NCI-H1417 treated with DMSO at 0.1 percent for 48 hours (cell line): Measurements from ENCODE around the gene PPT2.

Experiments used
- DNase-seq: peaks from one replicate; lab custom pipeline; 2025; lab: John Stamatoyannopoulos, UW

The PPT2 gene, protein sequence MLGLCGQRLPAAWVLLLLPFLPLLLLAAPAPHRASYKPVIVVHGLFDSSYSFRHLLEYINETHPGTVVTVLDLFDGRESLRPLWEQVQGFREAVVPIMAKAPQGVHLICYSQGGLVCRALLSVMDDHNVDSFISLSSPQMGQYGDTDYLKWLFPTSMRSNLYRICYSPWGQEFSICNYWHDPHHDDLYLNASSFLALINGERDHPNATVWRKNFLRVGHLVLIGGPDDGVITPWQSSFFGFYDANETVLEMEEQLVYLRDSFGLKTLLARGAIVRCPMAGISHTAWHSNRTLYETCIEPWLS

DNA sequence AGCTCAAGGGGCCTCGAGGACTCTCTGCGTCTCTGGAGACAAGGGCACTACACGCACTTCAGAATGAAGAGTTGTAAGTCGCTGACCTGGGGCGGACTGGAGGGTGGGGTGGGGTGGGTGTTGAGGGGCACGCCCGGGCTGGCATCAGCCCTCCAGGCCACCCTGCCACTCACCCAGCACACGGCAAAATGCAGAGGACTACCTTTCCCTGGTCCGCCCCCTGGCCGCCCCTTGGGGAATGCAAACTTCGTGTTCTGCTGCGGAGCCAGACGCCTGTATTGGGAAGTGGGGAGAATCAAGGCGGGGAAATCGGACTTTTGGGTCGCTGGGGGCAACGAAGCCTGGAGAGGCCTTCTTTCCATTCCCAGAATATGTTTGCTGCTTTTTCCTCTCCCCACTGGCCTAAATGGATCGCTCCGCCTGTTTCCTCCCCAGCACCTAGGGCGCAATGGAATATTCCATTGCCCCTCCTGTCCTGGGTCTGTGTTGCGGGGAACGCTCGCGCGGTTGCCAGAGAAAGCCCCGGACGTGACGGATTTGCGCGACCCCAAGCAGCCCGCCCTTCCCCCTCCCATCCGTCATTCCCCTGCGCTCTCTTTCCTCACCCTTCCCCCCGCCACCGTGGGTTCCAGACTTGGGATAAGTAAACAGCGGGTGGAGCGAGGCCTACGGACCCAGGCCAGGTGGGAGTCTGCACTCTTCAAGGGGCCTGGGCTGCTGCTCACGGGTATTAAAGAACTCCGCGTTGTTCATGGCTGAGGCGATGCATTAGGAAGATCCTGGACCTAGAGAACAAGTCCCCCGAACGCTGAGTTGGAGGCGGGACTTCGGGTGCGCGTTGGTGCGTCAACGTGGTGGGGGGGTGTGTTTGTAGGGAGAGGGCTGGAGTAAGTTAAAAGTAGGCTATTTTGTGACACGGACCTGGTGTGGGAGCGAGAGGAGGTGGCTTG is at the start of gene PPT2:
Gene PPT2 (plus strand): TSS at position 578 of the 950 bp plus-strand sequence. CDS start 454 bp downstream, outside the sequence.
- peak; percentile 71 for DNase-seq

DNA sequence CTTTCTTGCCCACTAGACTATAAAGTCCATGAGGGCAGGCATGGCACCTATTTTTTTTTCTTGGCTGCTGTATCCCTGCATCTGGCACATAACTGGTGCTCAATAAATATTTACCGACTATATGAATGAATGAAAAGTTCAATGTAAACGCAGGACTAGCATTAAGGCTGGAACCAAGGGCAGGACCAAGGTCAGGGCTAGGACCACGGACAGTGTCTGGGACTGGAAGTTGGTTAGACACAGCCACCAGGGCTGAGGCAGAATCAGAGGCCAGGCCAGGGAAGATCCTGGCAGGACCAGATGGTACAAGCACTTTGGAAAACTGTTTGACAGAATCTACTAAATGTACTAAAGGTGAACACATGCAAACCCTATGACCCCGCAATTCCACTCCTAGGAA is 48.5 kb upstream of the PPT2 start:
- no peak for DNase-seq

DNA sequence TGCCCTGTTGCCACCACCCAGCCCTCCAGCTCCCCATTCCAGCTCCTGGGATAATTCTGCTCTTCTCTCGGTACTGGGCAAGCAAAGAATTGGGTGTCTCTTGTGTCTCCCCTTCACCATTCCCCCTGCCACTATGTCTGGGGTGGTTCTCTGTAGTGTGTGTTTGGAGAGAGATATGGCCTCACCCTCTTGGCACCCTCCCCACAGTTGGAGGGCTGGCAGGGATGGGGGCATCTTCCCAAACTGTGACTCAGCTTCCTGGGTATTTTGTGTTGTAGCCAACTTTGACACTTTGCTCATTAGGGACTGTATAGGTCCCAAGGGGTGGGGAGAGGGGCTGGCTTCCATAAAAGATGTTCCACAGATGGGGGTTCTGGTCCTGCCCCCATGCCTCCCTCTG is 46.5 kb upstream of the PPT2 start:
- DNase-seq, result no peak

DNA sequence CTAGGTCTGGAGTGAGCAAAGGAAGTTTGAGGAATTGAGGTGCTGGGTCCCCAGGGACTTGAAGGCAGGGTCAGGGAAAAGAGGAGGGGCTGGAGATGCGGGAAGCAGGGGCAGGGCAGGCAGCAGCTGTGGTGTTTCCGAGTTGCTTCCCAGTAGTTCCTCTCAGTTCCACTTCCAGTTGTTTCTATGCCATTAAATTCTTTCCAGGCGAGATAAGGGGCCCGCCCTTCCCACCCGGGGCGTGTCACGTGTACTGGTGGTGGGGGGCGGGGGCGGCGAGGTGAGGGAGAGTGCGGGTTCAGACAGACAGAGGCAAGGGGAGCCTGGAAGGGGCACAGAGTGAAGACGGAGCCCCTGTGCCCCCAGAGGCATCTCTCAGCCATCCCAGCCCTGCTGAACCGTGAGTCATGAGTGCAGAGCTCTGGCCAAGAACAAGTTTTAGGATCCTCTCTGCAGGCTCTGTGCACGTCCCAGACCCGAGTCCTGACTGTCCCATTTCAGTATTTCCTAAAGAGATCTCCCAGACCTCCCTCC is 45.8 kb upstream of the PPT2 start:
- no peak for DNase-seq

DNA sequence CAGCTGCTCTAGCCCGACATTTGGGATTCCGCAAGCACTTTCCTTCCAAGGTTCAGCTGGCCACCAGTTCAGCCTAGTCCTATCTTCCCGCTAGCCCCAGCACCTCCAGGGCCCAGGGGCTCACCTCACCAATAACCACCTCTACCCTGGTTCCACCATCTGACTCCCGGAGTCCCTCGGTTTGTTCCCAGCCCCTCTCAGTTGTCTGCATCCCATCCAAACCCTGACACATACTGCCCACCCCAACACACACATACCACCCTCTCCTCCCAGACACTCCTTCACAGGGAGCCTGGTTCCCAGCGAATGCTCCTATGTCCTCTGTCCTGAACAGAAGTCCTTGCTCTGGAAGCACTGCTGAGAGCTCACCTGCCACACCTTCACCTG is 45.2 kb upstream of the PPT2 start:
- DNase-seq, result no peak

DNA sequence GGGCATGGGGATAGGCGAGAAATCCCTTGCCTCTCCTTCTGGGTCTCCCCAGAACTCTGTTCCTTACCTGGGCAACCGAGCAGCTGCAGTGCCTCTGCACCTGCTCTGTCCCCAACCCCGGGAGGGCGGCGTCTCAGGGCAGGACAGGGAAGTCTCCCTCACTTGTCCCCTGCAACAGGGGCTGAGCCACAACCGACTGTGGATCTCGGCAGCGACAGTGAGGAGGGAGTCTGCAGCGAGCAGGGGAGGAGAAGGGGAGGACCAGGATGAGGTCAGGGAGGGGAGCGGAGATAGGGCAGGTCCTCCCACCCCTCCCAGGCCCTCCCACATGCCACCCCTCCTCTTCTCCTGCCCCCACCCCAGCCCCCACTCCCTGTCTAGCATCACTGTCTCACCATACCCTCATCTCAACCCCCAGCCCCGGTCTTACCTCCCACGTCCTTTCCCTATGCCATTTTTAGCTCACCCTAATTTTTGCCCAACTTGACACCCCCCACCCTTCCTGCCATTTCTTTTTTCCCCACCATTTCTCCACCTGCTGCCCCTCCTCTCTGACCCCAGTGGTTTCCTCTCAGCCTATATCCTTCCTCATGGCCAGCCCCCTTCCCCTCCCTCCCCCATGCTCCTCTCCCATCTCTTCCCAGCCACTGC is 44.7 kb upstream of the PPT2 start, which contains the start of gene TNXB:
Gene TNXB (minus strand): TSS at position 225 of the 651 bp plus-strand sequence. CDS start 11,140 bp downstream, outside the sequence.
- no peak for DNase-seq

DNA sequence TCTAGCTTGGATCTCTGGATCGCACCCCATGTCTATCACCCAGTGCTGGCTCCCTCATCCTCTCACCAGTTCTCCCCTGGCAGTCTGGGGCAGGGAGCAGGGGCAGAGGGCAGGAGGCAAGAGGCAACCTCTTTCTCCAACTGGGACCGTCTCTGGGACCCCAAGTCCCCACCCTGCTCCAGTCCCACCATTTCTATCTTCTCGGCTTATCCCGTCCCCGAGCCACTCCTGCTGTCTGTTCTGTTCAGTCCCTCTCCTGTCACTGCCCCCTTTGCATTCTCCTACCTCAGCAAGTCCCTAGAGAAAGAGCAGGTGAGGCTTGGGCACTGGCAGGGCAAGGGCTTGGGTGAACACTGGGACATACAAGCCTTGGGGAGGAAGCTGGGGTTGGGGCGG is 44.2 kb upstream of the PPT2 start:
- DNase-seq, result no peak

DNA sequence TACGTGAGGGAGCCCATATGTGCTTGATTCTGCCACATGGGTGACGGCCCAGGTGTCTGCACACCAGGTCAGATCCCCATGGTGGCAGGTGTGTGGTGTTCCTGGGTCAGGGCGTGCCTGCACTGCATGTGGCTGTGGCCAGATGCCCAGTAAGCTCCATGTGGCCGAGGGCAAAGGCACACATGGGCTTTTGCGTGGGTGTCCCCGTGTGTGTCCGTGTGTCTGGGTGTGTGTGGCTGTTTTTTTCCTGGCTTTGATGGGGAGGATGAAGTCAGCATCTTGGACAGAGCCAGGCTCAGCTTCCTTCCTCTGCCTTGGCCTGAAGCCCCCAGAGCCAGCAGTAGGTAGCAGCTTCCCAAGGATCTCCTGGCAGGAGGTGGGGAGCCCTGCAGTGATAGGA is 43.3 kb upstream of the PPT2 start:
- DNase-seq, result no peak

DNA sequence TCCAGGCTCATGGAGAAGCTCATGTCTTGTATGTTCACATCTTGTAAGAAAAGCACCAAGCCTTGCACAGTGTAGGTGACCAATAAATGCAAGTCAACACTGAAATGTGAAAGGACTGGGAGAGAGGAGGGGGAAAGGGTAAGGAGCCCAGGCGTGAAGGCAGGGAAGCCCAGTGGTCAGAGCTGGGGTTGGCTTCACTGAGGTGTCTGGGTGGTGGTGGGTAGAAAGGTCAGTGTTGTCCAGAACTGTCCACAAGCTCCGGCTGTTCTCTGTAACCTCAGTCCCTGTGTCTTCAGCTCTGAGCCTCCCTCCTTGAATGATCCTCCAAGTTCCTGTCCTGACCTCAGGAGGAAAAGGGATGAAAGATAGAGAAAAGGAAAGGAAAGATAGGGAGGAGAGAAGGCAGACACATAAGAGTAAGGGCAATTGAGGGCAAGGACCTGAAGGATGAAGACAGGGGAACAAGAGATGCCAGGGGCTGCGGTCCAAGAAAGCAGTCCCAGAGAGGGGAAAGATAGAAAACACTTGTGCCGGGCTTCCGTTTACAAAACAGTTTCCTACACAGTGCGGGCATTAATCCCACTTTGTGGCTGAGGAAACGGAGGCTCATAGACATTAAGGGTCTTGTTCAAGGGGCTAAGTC is 42.4 kb upstream of the PPT2 start:
- no peak for DNase-seq

DNA sequence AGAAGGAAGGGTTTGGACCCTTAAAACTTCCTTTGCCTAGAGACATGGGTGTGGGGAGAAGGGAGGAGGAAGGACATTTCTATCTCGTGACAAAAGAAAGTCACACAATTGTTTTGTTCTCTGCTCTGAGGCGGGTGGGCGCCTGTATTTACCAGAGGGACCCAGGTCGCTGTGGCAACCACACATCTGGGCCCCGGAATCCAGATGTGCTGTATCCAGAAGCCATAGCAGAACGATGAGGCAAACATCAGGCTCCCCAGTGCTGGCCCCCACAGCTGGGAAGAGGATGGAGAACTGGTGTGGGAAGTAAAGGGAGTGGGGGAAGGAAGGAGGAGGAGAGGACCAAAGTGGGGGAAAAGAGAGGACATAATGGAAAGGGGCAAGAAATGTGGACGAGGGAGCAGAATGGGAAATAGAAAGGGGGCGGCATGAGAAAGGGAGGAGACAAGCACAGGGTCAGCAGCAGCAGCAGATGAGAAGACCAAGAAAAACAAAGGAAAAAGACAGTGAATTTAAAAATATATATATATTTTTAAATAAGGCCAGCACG is 41.4 kb upstream of the PPT2 start:
- DNase-seq, result no peak

DNA sequence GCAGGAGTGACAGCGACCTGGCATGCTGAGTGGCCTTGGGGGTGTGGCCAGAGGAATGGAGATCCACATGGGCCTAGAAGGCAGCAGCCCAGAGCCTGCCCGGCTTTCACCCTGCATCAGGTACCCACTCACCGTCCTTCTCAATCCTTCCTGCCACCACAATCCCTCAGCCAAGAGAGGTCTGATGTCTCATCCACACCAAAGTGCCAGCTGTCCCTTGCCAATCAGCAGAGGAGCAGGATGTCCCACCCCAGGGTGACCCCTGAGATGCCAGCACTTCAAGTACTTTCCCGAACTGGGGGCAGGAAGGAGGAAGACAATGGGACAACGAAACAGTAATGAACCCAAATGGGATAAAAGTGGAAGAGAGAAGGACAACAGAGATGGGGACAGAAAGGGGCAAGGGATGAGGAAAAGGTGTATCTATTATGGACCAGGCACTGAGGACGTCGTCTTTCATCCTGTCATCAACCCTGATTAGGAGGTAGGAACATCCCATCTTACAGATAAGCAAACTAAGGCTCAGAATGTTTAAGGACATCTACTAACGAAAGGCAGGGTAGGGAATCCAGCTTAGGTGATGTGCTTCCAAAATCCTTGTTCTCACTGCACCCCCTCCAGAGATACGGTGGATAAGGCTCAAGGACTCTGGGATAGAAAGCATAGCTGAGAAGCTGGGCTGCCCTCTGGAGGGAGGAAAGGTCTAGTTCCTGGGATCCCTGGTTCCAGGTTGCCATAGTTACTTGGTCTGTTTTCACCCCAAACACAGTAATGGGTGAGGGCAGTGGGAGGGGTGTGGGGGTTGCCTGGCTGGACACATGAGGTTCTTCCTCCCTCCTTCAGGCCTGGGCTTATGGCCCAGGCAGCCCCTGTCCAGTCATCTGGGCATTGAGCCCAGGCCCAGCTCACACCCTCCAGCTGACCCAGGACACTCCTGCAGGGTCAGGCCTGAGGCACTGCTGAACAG is 40.3 kb upstream of the PPT2 start:
- no peak for DNase-seq

DNA sequence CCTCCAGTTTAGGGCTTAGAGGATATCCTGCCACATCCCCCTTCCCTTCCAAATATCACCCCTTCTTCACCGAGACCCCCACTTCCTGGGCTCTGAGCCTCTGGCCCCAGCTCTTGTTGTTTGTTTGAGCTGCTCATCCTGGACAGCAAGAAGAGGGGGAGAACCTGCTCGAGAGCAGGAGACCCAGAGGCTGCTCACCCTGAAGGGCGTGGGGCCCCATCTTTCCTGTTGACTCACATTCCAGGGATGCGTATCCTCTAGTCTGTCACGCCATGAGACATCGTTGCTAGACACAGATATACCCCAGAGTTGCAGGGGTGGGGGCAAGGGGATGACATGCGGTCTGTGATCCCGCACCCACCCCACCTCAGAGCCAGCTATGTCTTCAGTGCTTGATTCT is 39.1 kb upstream of the PPT2 start:
- DNase-seq, result no peak

DNA sequence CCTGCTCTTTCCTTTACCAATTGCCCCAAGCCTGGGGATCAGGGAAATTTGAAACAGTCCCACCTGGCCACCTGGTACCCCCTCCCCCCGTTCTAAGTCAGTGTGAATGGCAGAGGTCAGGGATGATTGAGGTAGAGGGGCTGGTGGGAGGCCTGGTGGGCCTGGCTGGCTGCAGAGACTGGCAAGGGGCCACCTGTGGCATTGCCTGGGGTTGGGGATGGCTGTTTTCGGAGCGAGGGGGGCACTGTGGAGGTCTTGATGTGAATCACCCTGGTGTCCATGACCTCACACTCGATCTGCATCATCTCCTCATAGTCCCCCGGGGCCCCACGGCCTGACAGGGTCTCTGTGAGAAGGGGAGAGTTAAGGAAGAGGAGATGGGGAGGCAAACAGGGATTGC is 38.3 kb upstream of the PPT2 start:
- no peak for DNase-seq

DNA sequence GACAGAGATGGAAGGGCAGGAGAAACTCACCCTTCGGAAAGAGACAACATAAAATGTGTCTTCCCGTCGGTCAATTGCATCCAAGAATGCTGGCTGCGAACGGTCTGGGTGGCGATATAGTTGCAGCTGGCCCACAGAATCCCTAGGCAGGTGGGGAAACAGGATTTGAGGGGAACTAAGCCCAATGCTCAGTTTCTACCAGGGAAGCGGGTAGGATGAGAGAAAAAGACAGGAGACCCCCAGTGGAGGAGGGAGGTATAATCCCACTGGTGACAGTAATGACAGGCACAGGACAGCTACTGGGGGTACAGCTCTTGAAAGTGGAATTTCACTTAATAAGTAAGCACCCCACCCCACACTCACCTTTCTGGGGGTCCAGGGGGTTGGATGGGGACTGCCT is 37.3 kb upstream of the PPT2 start:
- no peak for DNase-seq

DNA sequence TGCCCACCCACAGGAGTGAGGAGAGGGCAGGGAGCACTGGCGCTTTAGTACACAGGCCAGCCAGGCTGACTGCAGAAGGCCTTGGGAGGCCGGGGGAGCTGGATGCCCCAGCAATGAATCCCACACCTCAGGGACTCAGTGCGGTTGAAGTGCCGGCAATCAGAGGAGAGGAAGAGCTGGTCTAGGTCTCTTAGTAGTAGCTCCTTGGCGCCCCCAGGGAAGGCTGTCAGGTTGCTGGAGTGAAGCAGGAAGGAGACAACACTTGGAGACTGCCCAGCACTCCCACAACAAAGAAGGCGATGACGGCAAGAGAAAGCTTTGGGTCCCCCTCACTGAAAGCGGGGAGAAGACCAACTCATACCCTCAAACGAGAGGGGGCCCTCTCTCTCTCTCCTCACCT is 36.5 kb upstream of the PPT2 start:
- DNase-seq, result no peak

DNA sequence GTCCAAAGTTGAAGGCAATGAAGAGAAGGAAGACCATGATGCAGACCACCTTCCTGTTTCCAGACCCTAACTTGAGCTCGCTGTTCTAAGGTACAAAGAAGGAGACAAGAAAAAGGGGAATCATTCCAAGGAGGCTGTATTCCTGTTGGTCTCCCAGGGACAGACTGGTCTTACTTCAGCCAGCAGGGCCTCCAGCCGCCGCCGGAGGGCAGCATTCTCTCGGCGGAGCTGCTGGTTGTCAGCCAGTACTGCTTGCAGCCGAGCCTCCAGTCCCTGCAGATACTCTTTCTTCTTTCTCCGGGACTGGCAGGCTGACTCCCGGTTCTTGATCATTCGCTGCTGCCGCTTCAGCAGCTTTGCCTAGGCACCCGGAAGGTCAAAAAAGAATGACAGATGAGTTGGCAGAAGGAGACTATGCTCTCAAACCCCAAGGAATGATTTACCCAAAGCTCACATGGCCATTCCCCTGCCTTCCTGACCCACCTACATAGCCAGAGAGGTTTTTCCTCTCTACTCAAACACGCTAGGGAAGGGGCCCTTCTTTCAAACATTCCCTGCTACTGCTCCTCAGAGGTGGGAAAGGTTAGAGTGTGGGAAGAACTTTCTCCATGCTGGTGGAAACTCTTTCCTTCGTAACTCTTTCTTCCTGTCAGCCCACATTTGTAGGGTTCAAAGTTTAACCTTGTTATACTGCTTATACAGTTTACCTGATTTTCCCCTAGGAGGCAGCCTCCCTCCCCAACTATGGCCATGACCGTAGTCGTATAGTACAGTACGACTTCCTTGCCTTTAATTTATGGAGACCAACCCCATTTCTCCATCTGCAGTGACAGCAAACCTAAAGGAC is 34.9 kb upstream of the PPT2 start:
- DNase-seq, result no peak

DNA sequence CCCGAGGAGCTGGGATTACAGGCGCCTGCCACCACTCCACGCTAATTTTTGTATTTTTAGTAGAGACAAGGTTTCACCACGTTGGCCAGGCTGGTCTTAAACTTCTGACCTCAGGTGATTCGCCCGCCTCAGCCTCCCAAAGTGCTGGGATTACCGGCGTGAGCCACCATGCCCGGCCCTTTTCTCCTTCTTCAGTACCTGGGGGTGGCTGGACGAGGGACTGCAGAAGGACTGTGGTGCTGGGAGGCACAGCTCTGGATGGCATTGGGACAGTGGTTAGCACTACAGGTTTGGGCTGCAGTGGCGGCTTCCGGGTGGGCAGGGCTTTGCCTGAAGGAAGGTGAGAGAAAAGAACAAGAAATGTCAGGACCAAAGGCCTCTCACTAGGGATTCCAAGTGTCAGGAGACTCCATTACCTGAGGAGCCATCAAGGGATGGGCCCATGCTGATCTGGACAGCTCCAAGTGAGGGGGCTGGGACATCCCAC is 33.3 kb upstream of the PPT2 start:
- DNase-seq, result no peak

DNA sequence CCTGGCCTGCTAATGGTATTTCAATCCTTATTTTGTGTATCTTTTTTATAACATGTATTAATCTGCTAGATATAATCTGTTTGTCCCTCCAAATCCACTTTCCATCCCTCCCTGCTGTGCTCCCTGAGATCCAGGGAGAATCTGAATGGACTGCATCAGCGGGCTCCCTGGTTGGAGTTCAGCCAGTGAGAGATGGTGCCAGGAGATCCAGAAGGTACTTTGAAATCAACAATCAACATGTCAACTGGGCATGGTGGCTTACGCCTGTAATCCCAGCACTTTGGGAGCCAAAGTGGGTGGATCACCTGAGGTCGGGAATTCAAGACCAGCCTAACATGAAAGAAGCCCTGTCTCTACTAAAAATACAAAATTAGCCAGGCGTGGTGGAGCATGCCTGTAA is 30.3 kb upstream of the PPT2 start:
- DNase-seq, result no peak

DNA sequence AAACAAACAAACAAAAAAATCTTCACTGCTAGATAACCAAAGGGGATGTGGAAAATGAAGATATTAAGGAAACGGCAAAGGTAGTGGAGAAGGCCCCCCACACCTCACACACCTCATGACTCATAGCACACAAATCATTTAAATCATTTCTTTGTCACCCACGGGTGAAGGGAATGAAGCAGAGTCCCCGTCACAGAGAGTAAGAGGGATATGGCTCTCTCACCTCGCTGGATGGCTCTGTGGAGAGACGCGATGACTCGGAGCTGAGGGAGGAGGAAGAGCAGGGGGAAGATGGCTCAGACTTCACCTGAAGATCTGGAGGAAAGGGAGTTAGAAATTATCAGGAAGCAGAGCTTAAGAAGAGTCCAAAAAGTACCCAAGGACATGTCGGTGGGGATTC is 27.1 kb upstream of the PPT2 start:
- no peak for DNase-seq

DNA sequence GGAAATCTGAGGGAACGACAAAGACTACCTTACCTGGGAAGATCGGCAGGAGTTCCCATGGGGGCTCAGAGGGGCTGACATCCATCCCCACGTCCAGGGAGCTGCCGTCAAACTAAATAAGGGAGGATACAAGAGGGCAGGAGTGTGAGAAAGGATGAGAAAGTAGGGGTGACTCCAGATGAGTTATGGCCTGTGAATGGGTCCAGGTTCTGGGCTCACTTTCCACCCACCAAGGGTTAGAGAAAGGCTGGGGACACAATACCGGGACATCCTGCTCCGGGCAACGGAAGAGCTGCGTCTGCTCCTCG is 26.6 kb upstream of the PPT2 start:
- no peak for DNase-seq
